Suprapubic skin (tissue), 4 donors: ENCODE results near the gene PRKAG2. TPM values are rescaled to one million over a fixed set of nuclear protein-coding genes. Genes with fewer than 3 reads are reported as not detected.

Experiments
- DNase-seq, 2 donors: peaks; one replicate each; pipeline ENCODE4 v3.0.0-alpha.2; 2019; ENCODE audit warnings: low spot score in 2 of 2
- H3K27ac ChIP-seq: fragments of 200-600 bp; sonication (generic); one replicate; pipeline ENCODE4 v1.5.1; 2019
- H3K27me3 ChIP-seq: fragments of 200-600 bp; sonication (generic); one replicate; pipeline ENCODE4 v1.5.1; 2019
- H3K36me3 ChIP-seq: fragments of 200-600 bp; sonication (generic); one replicate; pipeline ENCODE4 v1.5.1; 2019
- H3K4me1 ChIP-seq: fragments of 200-600 bp; sonication (generic); one replicate; pipeline ENCODE4 v1.5.1; 2019
- H3K4me3 ChIP-seq: fragments of 200-600 bp; sonication (generic); one replicate; pipeline ENCODE4 v1.5.1; 2019; ENCODE audit warnings: mild to moderate bottlenecking
- H3K9me3 ChIP-seq: fragments of 200-600 bp; sonication (generic); one replicate; pipeline ENCODE4 v1.5.1; 2019
- EP300 ChIP-seq: sonication (generic); formaldehyde crosslinking; IDR thresholded peaks from one replicate; pipeline ENCODE4 v1.6.1; 2017; ENCODE audit warnings: antibody characterized with exemption
- POLR2A ChIP-seq, 2 donors: fragments of 450-650 bp; IDR thresholded peaks; one replicate each; pipeline ENCODE4 v1.6.1; 2017; ENCODE audit warnings: antibody characterized with exemption in 2 of 2, mild to moderate bottlenecking in 2 of 2, moderate library complexity in 2 of 2
- POLR2AphosphoS5 ChIP-seq, 3 donors: sonication (generic); formaldehyde crosslinking; IDR thresholded peaks; one replicate each; pipeline ENCODE4 v1.6.1; 2017; ENCODE audit warnings: antibody characterized with exemption in 3 of 3
- WGBS: methylation state at CpG from one replicate; pipeline ENCODE4 v1.1.5; 2018; 5-methylcytosine and 5-hydroxymethylcytosine counted together
- total RNA-seq, 4 donors: library from RNA; depleted of rRNA; stranded (reverse); fragments of >200 nt; gene quantifications; one replicate each; pipeline ENCODE4 v1.1.0, GENCODE V29; 2016
- TF ChIP-seq, protein P1 (sequence below), 2 donors: fragments of 200-600 bp in 1 of 2; fragments of 450-650 bp in 1 of 2; sonication (generic) in 1 of 2; IDR thresholded peaks; one replicate each; pipeline ENCODE4 v1.5.1; 2016 to 2019; ENCODE audit warnings: antibody characterized with exemption in 2 of 2, mild to moderate bottlenecking in 1 of 2, moderate library complexity in 1 of 2

PRKAG2 gene
- total RNA-seq, 4 donors from 2014 or later = 16.5 to 40.0 (median 17.3) TPM

DNA sequence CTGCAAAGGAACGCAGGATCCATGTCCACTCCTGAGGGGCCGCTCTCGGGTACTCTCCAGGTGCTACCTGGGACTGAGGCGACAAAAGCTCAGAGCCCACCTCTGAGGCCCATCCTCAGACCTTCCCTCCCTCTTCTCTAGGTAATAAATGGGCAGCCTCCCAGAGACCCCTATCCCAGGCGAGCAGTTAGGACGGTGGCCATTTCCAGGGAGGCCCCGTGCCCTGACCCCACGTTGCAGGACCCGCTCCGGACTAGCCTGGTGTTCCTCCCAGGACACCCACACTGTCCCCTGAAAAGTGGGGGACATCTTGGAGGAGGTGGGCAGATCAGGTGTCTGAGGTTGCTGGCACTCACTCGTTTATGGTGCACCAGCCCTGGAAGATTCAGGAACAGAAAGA lies 44.3 kb downstream of the PRKAG2 start:
- WGBS = 98% methylated on average over 11 of the region's 11 CpGs
- DNase-seq = no peak

DNA sequence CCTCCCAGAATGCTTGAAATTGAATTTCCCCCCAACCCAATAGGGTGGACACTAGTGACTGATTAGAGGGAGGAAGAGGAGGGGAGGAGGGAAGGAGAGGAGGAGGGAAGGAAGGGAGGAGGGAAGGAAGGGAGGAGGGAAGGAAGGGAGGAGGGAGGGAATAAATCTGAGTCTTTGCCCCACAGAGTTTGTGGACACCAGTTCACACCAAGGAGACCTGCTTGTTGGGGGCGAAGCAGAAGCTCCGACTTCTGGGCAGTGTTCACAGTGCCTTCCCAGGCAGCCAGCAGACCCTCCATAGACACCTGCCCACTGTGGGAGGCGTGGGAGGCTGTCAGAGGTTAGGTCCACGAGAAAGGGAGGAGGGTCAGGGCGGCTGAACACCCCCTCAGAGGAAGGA lies 44.8 kb downstream of the PRKAG2 start:
- no peaks in the 10 kb centered on the region for H3K4me1 ChIP-seq
- no peaks in the 10 kb centered on the region for H3K27me3 ChIP-seq
- no peaks in the 10 kb centered on the region for H3K9me3 ChIP-seq
- no peak overlapping the region for H3K4me3 ChIP-seq
- no peak for DNase-seq
- no peak overlapping the region for H3K27ac ChIP-seq
- TF ChIP-seq POLR2AphosphoS5 (IDR thresholded peaks at IDR 0.05) (no peak), EP300 (no peak), POLR2A (IDR thresholded peaks at IDR 0.05) (no peak)
- TF ChIP-seq, protein P1, sequence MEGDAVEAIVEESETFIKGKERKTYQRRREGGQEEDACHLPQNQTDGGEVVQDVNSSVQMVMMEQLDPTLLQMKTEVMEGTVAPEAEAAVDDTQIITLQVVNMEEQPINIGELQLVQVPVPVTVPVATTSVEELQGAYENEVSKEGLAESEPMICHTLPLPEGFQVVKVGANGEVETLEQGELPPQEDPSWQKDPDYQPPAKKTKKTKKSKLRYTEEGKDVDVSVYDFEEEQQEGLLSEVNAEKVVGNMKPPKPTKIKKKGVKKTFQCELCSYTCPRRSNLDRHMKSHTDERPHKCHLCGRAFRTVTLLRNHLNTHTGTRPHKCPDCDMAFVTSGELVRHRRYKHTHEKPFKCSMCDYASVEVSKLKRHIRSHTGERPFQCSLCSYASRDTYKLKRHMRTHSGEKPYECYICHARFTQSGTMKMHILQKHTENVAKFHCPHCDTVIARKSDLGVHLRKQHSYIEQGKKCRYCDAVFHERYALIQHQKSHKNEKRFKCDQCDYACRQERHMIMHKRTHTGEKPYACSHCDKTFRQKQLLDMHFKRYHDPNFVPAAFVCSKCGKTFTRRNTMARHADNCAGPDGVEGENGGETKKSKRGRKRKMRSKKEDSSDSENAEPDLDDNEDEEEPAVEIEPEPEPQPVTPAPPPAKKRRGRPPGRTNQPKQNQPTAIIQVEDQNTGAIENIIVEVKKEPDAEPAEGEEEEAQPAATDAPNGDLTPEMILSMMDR (IDR thresholded peaks at IDR 0.05) = no peak
- WGBS = 85% methylated on average over 4 of the region's 5 CpGs
- H3K36me3 ChIP-seq = peaks cover 4% of the 10 kb centered on the region

More for the DNA sequence above, 44.3 kb downstream of the PRKAG2 start:
- Histone ChIP-seq H3K4me3 (no peak overlapping the region), H3K36me3 (peaks cover 4% of the 10 kb centered on the region), H3K9me3 (no peaks in the 10 kb centered on the region), H3K27me3 (no peaks in the 10 kb centered on the region), H3K27ac (no peak overlapping the region), H3K4me1 (peaks cover 2% of the 10 kb centered on the region)
- TF ChIP-seq POLR2A (IDR thresholded peaks at IDR 0.05) = no peak
- no peak for TF ChIP-seq POLR2AphosphoS5 (IDR thresholded peaks at IDR 0.05)
- TF ChIP-seq, protein P1 (IDR thresholded peaks at IDR 0.05) = no peak
- TF ChIP-seq EP300 = no peak

DNA sequence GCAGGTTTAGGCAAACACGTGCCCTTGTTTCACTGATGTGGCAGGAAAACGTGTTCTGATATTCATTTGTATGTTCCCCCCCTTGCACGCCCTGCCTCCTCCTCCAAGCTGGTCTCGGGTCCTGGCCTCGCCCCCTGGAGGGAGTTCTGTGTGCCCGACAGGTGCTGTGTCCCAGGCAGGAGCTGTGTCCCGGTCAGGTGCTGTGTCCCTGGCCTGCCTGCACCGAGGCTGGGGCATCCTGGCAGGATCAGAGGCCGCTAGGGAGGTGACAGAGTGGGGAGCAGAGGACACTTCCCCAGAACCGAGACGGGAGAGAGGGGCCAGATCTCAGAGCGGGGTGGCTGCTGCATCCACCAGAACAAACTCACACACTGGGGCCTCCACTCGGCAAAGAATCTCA lies 45.3 kb downstream of the PRKAG2 start:
- Histone ChIP-seq H3K36me3 (peaks cover 4% of the 10 kb centered on the region), H3K9me3 (no peaks in the 10 kb centered on the region), H3K4me3 (no peak overlapping the region), H3K4me1 (no peaks in the 10 kb centered on the region), H3K27ac (no peak overlapping the region), H3K27me3 (no peaks in the 10 kb centered on the region)
- TF ChIP-seq, protein P1 (IDR thresholded peaks at IDR 0.05) = no peak
- no peak for TF ChIP-seq POLR2AphosphoS5 (IDR thresholded peaks at IDR 0.05)
- no peak for TF ChIP-seq EP300
- no peak for TF ChIP-seq POLR2A (IDR thresholded peaks at IDR 0.05)
- WGBS = 92% methylated on average over 13 of the region's 13 CpGs
- no peak for DNase-seq

DNA sequence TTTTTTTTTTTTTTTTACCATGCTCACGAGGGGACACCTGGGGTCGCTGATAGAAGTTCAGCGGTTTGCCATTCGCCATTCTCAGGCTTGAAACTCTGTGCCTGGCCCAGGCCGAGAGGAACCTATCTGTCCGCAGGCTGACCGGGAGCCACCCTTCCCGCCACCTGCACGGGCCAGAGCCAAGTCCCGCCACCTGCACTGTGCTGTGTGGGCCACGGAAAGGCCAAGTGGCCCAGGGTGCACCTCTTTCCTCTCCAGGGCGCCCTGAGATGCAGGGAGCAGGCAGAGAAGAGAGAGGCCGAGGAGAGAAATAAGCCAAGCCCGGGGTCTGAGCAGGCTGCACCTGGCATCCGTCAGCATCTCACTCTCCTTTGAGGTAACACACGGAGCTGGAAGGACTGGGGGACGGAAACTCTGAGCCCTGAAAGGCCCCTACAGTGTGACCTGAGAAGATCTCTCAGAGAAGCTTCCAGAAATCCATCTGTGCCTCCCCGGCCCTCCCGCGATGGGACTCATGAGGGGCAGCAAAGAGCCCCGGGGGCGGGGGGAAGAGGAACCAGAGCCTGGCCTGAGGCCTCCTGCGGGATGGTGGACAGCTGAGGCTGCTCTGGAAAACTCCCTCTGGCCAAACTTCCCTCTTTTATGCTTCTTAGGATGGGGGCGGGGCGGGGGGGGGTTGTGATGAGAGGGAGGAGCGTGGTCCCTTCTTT lies 46.6 kb downstream of the PRKAG2 start:
- WGBS = 91% methylated on average over 21 of the region's 26 CpGs
- no peak for DNase-seq
- Histone ChIP-seq H3K27ac (no peak overlapping the region), H3K27me3 (no peaks in the 10 kb centered on the region), H3K4me1 (no peaks in the 10 kb centered on the region), H3K9me3 (no peaks in the 10 kb centered on the region), H3K4me3 (no peak overlapping the region), H3K36me3 (peaks cover 4% of the 10 kb centered on the region)
- no peak for TF ChIP-seq EP300
- TF ChIP-seq POLR2A (IDR thresholded peaks at IDR 0.05) = no peak
- TF ChIP-seq POLR2AphosphoS5 (IDR thresholded peaks at IDR 0.05) = no peak

DNA sequence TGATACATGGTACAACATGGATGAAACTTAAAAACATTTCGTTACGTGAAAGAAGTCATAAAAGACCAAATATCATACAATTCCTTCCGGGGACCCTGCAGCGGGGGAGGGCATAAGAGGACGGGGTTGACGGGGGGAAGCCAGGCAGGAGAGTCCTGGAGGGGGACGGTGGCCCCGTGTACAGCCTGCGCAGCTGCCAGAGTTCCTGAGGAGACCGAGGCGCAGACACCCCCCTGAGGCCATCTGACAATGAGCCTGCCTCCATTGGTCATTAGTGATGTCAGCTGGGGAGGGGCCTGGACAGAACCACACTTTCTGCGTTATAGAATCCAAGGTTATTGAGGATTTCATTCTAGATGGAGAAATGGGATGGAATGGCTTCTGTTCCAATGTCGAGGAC lies 47.2 kb downstream of the PRKAG2 start:
- Histone ChIP-seq H3K4me3 (no peak overlapping the region), H3K4me1 (peaks cover 3% of the 10 kb centered on the region), H3K9me3 (no peaks in the 10 kb centered on the region), H3K36me3 (peaks cover 4% of the 10 kb centered on the region), H3K27ac (no peak overlapping the region), H3K27me3 (no peaks in the 10 kb centered on the region)
- 91% methylated on average over 13 of the region's 13 CpGs for WGBS
- TF ChIP-seq POLR2AphosphoS5 (IDR thresholded peaks at IDR 0.05) = no peak
- no peak for TF ChIP-seq POLR2A (IDR thresholded peaks at IDR 0.05)
- TF ChIP-seq EP300 = no peak
- TF ChIP-seq, protein P1 (IDR thresholded peaks at IDR 0.05) = no peak
- no peak for DNase-seq
